Subcutaneous abdominal adipose tissue (tissue), 5 donors: Measurements from ENCODE around the gene MLXIP.

Source experiments
- H3K27ac ChIP-seq: one replicate; pipeline ENCODE4 v1.7.0; 2013; ENCODE audit warnings: low read depth, mild to moderate bottlenecking, inconsistent platforms, low read length, moderate library complexity
- H3K27me3 ChIP-seq, 5 donors: one replicate each; pipeline ENCODE4 v1.7.0; 2013; ENCODE audit warnings: low read length in 5 of 5, inconsistent platforms in 1 of 5; ENCODE audit not compliant: control insufficient read depth in 5 of 5, insufficient read depth in 4 of 5
- H3K36me3 ChIP-seq, 5 donors: one replicate each; pipeline ENCODE4 v1.7.0; 2013; ENCODE audit warnings: low read length in 5 of 5; ENCODE audit not compliant: control insufficient read depth in 5 of 5, insufficient read depth in 5 of 5
- H3K4me1 ChIP-seq, 5 donors: one replicate each; pipeline ENCODE4 v1.7.0; 2013; ENCODE audit warnings: low read length in 5 of 5, mild to moderate bottlenecking in 3 of 5, moderate library complexity in 1 of 5; ENCODE audit not compliant: control insufficient read depth in 5 of 5, insufficient read depth in 5 of 5
- H3K4me3 ChIP-seq, 5 donors: one replicate each; pipeline ENCODE4 v1.7.0; 2013; ENCODE audit warnings: low read length in 5 of 5, low read depth in 1 of 5
- H3K9ac ChIP-seq, 5 donors: one replicate each; pipeline ENCODE4 v1.7.0; 2013; ENCODE audit warnings: low read length in 5 of 5, mild to moderate bottlenecking in 4 of 5, moderate library complexity in 3 of 5
- H3K9me3 ChIP-seq, 5 donors: one replicate each; pipeline ENCODE4 v1.7.0; 2013; ENCODE audit warnings: low read length in 5 of 5; ENCODE audit not compliant: control insufficient read depth in 5 of 5
- donor health status: healthy.
- donor health status: healthy.
- donor health status: healthy.
- donor health status: healthy.
- donor health status: healthy.

Gene MLXIP

GRCh38 chr12:122078141-122079032 is at the start of gene MLXIP:
MLXIP (plus strand) TSS chr12:122078756; CDS start chr12:122078854, 98 bp downstream.
- peaks cover 8 to 57% (median 48%) of the 10 kb centered on the region in 5 donors for H3K4me1 ChIP-seq
- peak within 1 kb of the TSS; percentile 85 to 91 (median 91) for H3K4me3 ChIP-seq

GRCh38 chr12:122028905-122029560 is 49.5 kb upstream of the MLXIP start:
- Histone ChIP-seq H3K4me1 (peaks cover 0 to 22% (median 16%) of the 10 kb centered on the region in 5 donors), H3K27me3 (no peaks in the 10 kb centered on the region), H3K9me3 (no peaks in the 10 kb centered on the region), H3K9ac (no peak overlapping the region), H3K4me3 (no peak overlapping the region), H3K27ac (no peak overlapping the region), H3K36me3 (no peaks in the 10 kb centered on the region)

More at GRCh38 chr12:122078141-122079032, at the start of gene MLXIP:
- Histone ChIP-seq H3K27me3 (no peaks in the 10 kb centered on the region), H3K9me3 (no peaks in the 10 kb centered on the region), H3K36me3 (no peaks in the 10 kb centered on the region), H3K9ac (peak within 1 kb of the TSS; percentile 74 to 94 (median 89)), H3K27ac (peak within 1 kb of the TSS; percentile 86)

- Histone ChIP-seq H3K4me1 (peaks cover 0 to 20% (median 12%) of the 10 kb centered on the region in 5 donors), H3K4me3 (no peak overlapping the region), H3K27ac (no peak overlapping the region), H3K9ac (no peak overlapping the region), H3K27me3 (no peaks in the 10 kb centered on the region), H3K9me3 (no peaks in the 10 kb centered on the region), H3K36me3 (no peaks in the 10 kb centered on the region)
Observed at GRCh38 chr12:122029620-122030423, 48.7 kb upstream of the MLXIP start.

GRCh38 chr12:122030424-122031035 is 48.0 kb upstream of the MLXIP start:
- no peak overlapping the region for H3K9ac ChIP-seq
- no peaks in the 10 kb centered on the region for H3K9me3 ChIP-seq
- H3K4me3 ChIP-seq: no peak overlapping the region
- H3K4me1 ChIP-seq: peaks cover 0 to 27% (median 12%) of the 10 kb centered on the region in 5 donors
- H3K27me3 ChIP-seq: no peaks in the 10 kb centered on the region
- H3K27ac ChIP-seq: no peak overlapping the region
- peaks cover 0 to 5% (median 3%) of the 10 kb centered on the region in 5 donors for H3K36me3 ChIP-seq

GRCh38 chr12:122031342-122032216 is 47.0 kb upstream of the MLXIP start:
- H3K27me3 ChIP-seq: no peaks in the 10 kb centered on the region
- H3K9me3 ChIP-seq: no peaks in the 10 kb centered on the region
- no peak overlapping the region for H3K27ac ChIP-seq
- no peak overlapping the region for H3K4me3 ChIP-seq
- no peak overlapping the region for H3K9ac ChIP-seq
- peaks cover 0 to 27% (median 12%) of the 10 kb centered on the region in 5 donors for H3K4me1 ChIP-seq
- H3K36me3 ChIP-seq: peaks cover 0 to 12% (median 11%) of the 10 kb centered on the region in 5 donors

GRCh38 chr12:122032580-122032979 is 46.0 kb upstream of the MLXIP start:
- Histone ChIP-seq H3K27me3 (no peaks in the 10 kb centered on the region), H3K4me1 (peaks cover 0 to 26% (median 12%) of the 10 kb centered on the region in 5 donors), H3K9ac (no peak overlapping the region), H3K36me3 (peaks cover 0 to 17% (median 11%) of the 10 kb centered on the region in 5 donors), H3K4me3 (no peak overlapping the region), H3K27ac (no peak overlapping the region), H3K9me3 (no peaks in the 10 kb centered on the region)

GRCh38 chr12:122035292-122035691 is 43.3 kb upstream of the MLXIP start:
- H3K27me3 ChIP-seq: no peaks in the 10 kb centered on the region
- no peak overlapping the region for H3K4me3 ChIP-seq
- H3K36me3 ChIP-seq: peaks cover 0 to 17% (median 11%) of the 10 kb centered on the region in 5 donors
- no peak overlapping the region for H3K9ac ChIP-seq
- no peaks in the 10 kb centered on the region for H3K9me3 ChIP-seq
- peaks cover 0 to 9% (median 0%) of the 10 kb centered on the region in 5 donors for H3K4me1 ChIP-seq
- H3K27ac ChIP-seq: no peak overlapping the region

- Histone ChIP-seq H3K4me3 (no peak overlapping the region), H3K27ac (no peak overlapping the region), H3K9me3 (no peaks in the 10 kb centered on the region), H3K9ac (no peak overlapping the region), H3K36me3 (peaks cover 0 to 21% (median 11%) of the 10 kb centered on the region in 5 donors), H3K27me3 (no peaks in the 10 kb centered on the region), H3K4me1 (peaks cover 0 to 9% (median 0%) of the 10 kb centered on the region in 5 donors)
Observed at GRCh38 chr12:122036153-122036552, 42.4 kb upstream of the MLXIP start.
